A673 (cell line): ENCODE results near the gene KCNAB2.

Source experiments
- EZH2 ChIP-seq: fragments of 200-600 bp; sonication (generic); IDR thresholded peaks from 2 replicates; pipeline ENCODE4 v1.6.1; 2017; ENCODE audit warnings: borderline replicate concordance, low read depth, mild to moderate bottlenecking, mixed read lengths, antibody characterized with exemption, low read length; ENCODE audit not compliant: poor library complexity, severe bottlenecking
- TF ChIP-seq, protein P1 (sequence below): fragments of 300-800, 200-600 bp; sonication (generic); conservative IDR thresholded peaks from 2 replicates; pipeline ENCODE4 v1.5.1; 2017; ENCODE audit warnings: low read depth, mild to moderate bottlenecking, antibody characterized with exemption, low read length, moderate library complexity, mixed read lengths

DNA sequence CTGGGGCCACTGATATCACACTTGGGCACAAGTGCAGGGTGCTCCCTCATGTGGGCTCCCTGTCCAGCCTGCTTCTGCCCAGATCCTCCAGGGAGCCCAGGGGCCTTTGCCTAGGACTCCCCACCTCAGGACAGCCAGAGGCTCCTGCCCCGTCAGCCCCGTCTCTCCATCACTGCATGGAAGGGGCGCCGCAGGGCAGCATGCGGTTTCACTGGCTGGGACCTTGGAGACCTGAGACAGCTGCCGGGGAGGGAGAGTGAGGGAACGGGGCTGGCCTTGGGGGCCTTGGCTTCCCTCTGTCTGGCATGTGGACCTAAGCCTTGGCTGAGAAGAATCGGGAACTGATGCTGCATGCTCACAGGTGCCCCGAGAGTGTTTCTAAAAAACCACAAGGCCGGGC lies 46.5 kb downstream of the KCNAB2 start:
- TF ChIP-seq, protein P1, sequence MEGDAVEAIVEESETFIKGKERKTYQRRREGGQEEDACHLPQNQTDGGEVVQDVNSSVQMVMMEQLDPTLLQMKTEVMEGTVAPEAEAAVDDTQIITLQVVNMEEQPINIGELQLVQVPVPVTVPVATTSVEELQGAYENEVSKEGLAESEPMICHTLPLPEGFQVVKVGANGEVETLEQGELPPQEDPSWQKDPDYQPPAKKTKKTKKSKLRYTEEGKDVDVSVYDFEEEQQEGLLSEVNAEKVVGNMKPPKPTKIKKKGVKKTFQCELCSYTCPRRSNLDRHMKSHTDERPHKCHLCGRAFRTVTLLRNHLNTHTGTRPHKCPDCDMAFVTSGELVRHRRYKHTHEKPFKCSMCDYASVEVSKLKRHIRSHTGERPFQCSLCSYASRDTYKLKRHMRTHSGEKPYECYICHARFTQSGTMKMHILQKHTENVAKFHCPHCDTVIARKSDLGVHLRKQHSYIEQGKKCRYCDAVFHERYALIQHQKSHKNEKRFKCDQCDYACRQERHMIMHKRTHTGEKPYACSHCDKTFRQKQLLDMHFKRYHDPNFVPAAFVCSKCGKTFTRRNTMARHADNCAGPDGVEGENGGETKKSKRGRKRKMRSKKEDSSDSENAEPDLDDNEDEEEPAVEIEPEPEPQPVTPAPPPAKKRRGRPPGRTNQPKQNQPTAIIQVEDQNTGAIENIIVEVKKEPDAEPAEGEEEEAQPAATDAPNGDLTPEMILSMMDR = no peak
- no peak for TF ChIP-seq EZH2
